Liver (tissue), 2 donors: ENCODE results near the gene REG1B.

ENCODE experiments used
- TF ChIP-seq, protein P1 (sequence below): IDR thresholded peaks from 2 replicates; pipeline ENCODE4 v1.6.1; 2016; ENCODE audit warnings: antibody characterized with exemption, mild to moderate bottlenecking
- TF ChIP-seq, protein P2 (sequence below): fragments of 150-350 bp; IDR thresholded peaks from 2 replicates; pipeline ENCODE4 v1.5.1; 2017; ENCODE audit warnings: improper control_type of control experiment, low read depth, low read length; ENCODE audit not compliant: missing input control
- donor health status: healthy.

DNA sequence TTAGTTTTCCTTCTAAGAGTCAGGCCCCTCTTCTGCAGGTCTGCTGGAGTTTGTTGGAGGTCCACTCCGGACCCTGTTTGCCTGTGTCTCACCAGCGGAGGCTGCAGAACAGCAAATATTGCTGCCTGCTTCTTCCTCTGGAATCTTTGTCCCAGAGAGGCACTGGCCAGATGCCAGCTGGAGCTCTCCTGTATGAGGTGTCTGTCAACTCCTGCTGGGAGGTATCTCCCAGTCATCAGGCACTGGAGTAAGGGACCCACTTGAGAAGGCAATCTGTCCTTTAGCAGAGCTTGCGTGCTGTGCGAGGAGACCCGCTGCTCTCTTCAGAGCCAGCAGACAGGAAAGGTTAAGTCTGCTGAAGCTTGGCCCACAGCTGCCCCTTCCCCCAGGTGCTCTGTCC is 4.8 kb downstream of the REG1B start:
- TF ChIP-seq, protein P1, sequence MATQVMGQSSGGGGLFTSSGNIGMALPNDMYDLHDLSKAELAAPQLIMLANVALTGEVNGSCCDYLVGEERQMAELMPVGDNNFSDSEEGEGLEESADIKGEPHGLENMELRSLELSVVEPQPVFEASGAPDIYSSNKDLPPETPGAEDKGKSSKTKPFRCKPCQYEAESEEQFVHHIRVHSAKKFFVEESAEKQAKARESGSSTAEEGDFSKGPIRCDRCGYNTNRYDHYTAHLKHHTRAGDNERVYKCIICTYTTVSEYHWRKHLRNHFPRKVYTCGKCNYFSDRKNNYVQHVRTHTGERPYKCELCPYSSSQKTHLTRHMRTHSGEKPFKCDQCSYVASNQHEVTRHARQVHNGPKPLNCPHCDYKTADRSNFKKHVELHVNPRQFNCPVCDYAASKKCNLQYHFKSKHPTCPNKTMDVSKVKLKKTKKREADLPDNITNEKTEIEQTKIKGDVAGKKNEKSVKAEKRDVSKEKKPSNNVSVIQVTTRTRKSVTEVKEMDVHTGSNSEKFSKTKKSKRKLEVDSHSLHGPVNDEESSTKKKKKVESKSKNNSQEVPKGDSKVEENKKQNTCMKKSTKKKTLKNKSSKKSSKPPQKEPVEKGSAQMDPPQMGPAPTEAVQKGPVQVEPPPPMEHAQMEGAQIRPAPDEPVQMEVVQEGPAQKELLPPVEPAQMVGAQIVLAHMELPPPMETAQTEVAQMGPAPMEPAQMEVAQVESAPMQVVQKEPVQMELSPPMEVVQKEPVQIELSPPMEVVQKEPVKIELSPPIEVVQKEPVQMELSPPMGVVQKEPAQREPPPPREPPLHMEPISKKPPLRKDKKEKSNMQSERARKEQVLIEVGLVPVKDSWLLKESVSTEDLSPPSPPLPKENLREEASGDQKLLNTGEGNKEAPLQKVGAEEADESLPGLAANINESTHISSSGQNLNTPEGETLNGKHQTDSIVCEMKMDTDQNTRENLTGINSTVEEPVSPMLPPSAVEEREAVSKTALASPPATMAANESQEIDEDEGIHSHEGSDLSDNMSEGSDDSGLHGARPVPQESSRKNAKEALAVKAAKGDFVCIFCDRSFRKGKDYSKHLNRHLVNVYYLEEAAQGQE, result no peak
- TF ChIP-seq, protein P2, sequence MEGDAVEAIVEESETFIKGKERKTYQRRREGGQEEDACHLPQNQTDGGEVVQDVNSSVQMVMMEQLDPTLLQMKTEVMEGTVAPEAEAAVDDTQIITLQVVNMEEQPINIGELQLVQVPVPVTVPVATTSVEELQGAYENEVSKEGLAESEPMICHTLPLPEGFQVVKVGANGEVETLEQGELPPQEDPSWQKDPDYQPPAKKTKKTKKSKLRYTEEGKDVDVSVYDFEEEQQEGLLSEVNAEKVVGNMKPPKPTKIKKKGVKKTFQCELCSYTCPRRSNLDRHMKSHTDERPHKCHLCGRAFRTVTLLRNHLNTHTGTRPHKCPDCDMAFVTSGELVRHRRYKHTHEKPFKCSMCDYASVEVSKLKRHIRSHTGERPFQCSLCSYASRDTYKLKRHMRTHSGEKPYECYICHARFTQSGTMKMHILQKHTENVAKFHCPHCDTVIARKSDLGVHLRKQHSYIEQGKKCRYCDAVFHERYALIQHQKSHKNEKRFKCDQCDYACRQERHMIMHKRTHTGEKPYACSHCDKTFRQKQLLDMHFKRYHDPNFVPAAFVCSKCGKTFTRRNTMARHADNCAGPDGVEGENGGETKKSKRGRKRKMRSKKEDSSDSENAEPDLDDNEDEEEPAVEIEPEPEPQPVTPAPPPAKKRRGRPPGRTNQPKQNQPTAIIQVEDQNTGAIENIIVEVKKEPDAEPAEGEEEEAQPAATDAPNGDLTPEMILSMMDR, result no peak
